ENCODE results near the gene KCTD1.

DNA sequence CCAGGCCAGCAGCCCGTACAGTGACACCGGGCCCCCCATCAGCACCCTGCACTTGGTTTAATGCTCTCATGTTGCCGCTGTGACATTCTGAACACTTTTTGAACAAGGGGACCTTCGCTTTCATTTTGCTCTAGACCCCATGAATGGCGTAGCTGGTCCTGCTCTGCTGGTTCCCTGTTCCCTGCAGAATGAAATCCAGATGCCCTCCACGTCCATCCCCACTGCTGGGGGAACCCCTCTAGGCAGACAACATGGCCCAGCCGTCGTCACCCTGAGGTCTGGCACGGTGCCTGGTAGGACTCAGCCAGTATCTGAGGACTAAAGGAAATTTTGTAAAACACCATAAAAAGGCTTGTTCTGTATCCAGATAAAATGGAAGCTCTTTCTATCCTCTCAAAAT, 128.6 kb downstream of the KCTD1 start:
- TF ChIP-seq, protein P1, sequence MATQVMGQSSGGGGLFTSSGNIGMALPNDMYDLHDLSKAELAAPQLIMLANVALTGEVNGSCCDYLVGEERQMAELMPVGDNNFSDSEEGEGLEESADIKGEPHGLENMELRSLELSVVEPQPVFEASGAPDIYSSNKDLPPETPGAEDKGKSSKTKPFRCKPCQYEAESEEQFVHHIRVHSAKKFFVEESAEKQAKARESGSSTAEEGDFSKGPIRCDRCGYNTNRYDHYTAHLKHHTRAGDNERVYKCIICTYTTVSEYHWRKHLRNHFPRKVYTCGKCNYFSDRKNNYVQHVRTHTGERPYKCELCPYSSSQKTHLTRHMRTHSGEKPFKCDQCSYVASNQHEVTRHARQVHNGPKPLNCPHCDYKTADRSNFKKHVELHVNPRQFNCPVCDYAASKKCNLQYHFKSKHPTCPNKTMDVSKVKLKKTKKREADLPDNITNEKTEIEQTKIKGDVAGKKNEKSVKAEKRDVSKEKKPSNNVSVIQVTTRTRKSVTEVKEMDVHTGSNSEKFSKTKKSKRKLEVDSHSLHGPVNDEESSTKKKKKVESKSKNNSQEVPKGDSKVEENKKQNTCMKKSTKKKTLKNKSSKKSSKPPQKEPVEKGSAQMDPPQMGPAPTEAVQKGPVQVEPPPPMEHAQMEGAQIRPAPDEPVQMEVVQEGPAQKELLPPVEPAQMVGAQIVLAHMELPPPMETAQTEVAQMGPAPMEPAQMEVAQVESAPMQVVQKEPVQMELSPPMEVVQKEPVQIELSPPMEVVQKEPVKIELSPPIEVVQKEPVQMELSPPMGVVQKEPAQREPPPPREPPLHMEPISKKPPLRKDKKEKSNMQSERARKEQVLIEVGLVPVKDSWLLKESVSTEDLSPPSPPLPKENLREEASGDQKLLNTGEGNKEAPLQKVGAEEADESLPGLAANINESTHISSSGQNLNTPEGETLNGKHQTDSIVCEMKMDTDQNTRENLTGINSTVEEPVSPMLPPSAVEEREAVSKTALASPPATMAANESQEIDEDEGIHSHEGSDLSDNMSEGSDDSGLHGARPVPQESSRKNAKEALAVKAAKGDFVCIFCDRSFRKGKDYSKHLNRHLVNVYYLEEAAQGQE (IDR thresholded peaks at IDR 0.05) = no peak
- TF ChIP-seq, protein P2, sequence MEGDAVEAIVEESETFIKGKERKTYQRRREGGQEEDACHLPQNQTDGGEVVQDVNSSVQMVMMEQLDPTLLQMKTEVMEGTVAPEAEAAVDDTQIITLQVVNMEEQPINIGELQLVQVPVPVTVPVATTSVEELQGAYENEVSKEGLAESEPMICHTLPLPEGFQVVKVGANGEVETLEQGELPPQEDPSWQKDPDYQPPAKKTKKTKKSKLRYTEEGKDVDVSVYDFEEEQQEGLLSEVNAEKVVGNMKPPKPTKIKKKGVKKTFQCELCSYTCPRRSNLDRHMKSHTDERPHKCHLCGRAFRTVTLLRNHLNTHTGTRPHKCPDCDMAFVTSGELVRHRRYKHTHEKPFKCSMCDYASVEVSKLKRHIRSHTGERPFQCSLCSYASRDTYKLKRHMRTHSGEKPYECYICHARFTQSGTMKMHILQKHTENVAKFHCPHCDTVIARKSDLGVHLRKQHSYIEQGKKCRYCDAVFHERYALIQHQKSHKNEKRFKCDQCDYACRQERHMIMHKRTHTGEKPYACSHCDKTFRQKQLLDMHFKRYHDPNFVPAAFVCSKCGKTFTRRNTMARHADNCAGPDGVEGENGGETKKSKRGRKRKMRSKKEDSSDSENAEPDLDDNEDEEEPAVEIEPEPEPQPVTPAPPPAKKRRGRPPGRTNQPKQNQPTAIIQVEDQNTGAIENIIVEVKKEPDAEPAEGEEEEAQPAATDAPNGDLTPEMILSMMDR (IDR thresholded peaks at IDR 0.05; ENCODE audit: low read depth, low read length, missing input control) = no peak
- TF ChIP-seq NR2F2 (IDR thresholded peaks at IDR 0.05) = no peak
- no peak for TF ChIP-seq TAF1 (conservative IDR thresholded peaks at IDR 0.05)
- TF ChIP-seq HNF4G (IDR thresholded peaks at IDR 0.05) = no peak
- no peak for TF ChIP-seq RXRA (IDR thresholded peaks at IDR 0.05)
- no peak for TF ChIP-seq JUND (IDR thresholded peaks at IDR 0.05)
- TF ChIP-seq, protein P3, sequence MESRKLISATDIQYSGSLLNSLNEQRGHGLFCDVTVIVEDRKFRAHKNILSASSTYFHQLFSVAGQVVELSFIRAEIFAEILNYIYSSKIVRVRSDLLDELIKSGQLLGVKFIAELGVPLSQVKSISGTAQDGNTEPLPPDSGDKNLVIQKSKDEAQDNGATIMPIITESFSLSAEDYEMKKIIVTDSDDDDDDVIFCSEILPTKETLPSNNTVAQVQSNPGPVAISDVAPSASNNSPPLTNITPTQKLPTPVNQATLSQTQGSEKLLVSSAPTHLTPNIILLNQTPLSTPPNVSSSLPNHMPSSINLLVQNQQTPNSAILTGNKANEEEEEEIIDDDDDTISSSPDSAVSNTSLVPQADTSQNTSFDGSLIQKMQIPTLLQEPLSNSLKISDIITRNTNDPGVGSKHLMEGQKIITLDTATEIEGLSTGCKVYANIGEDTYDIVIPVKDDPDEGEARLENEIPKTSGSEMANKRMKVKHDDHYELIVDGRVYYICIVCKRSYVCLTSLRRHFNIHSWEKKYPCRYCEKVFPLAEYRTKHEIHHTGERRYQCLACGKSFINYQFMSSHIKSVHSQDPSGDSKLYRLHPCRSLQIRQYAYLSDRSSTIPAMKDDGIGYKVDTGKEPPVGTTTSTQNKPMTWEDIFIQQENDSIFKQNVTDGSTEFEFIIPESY (IDR thresholded peaks at IDR 0.05) = no peak
- no peak for TF ChIP-seq SP1 (IDR thresholded peaks at IDR 0.05)
- TF ChIP-seq GABPA (IDR thresholded peaks at IDR 0.05 in 1 of 2, conservative IDR thresholded peaks at IDR 0.05 in 1 of 2) = no peak
- no peak for TF ChIP-seq RAD21 (IDR thresholded peaks at IDR 0.05)
- TF ChIP-seq FOXA1 (IDR thresholded peaks at IDR 0.05) = no peak
